ENCODE results near the gene HTATIP2.

DNA sequence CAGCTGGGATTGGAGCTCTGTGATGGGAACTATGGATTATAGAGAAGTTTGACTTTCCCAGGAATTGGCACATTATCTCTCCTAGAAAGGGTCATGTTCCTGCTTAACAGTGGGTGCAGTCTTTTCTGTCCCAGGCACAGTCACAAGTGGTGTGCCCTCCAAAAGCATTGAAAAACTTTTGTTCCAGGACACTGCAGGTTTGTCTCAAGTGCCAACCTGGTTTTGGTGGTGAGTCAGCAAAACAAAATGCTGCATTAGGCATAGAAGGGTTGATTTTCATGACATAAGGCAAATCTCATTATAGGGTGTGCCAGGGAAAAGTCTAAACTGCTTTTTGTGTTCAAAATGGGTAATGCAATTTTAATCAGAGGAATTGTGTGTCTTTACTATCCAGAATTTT is 4.9 kb downstream of the HTATIP2 start:
- TF ChIP-seq EZH2 (IDR thresholded peaks at IDR 0.05; ENCODE audit: borderline replicate concordance, low read length), result no peak
- TF ChIP-seq, protein P1, sequence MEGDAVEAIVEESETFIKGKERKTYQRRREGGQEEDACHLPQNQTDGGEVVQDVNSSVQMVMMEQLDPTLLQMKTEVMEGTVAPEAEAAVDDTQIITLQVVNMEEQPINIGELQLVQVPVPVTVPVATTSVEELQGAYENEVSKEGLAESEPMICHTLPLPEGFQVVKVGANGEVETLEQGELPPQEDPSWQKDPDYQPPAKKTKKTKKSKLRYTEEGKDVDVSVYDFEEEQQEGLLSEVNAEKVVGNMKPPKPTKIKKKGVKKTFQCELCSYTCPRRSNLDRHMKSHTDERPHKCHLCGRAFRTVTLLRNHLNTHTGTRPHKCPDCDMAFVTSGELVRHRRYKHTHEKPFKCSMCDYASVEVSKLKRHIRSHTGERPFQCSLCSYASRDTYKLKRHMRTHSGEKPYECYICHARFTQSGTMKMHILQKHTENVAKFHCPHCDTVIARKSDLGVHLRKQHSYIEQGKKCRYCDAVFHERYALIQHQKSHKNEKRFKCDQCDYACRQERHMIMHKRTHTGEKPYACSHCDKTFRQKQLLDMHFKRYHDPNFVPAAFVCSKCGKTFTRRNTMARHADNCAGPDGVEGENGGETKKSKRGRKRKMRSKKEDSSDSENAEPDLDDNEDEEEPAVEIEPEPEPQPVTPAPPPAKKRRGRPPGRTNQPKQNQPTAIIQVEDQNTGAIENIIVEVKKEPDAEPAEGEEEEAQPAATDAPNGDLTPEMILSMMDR (conservative IDR thresholded peaks at IDR 0.05 in 1 of 2, IDR thresholded peaks at IDR 0.05 in 1 of 2; ENCODE audit: extremely low read depth in 1 of 2, insufficient read depth in 1 of 2, low read depth in 1 of 2, low read length in 2 of 2), result no peak

Data from mammary epithelial cell (primary cell).